Adrenal gland (tissue), 12 donors: ENCODE data around the gene POLR1A. TPM values are rescaled to one million over a fixed set of nuclear protein-coding genes. Genes with fewer than 3 reads are reported as not detected.

Experiments
- DNase-seq, 7 donors: peaks; one replicate each; pipeline ENCODE4 v3.0.0-alpha.2; 2019 to 2020
- H3K27ac ChIP-seq, 5 donors: fragments of 200-600 bp; sonication (generic) in 4 of 5; 1 replicate in 3 of 5; 2 replicates in 2 of 5; pipeline versions ENCODE4 v1.5.1 to v1.8.0; 2016 to 2020; ENCODE audit warnings: mild to moderate bottlenecking in 1 of 5
- H3K27me3 ChIP-seq: fragments of 200-600 bp; 2 replicates; pipeline ENCODE4 v1.8.0; 2021
- H3K36me3 ChIP-seq, 2 donors: fragments of 200-600 bp; replicated peaks in 1 of 2; 1 replicate in 1 of 2; 2 replicates in 1 of 2; pipeline versions ENCODE4 v1.5.1 to v1.8.0; 2018 to 2022
- H3K4me1 ChIP-seq, 2 donors: fragments of 200-600 bp; replicated peaks in 1 of 2; 1 replicate in 1 of 2; 2 replicates in 1 of 2; pipeline versions ENCODE4 v1.5.1 to v1.8.0; 2018 to 2021
- H3K4me3 ChIP-seq, 4 donors: fragments of 200-600 bp; sonication (generic) in 3 of 4; one replicate each; pipeline ENCODE4 v1.5.1; 2016 to 2018
- H3K9me3 ChIP-seq, 3 donors: fragments of 200-600 bp; sonication (generic) in 1 of 3; replicated peaks in 1 of 3; 1 replicate in 2 of 3; 2 replicates in 1 of 3; pipeline versions ENCODE4 v1.5.1 to v1.8.0; 2016 to 2021
- POLR2A ChIP-seq, 2 donors: fragments of 450-650 bp; IDR thresholded peaks; one replicate each; pipeline ENCODE4 v1.6.1; 2017; ENCODE audit warnings: antibody characterized with exemption in 2 of 2, mild to moderate bottlenecking in 2 of 2, moderate library complexity in 1 of 2
- WGBS, 4 donors: extraction: QIAGEN DNeasy Blood & Tissue Kit in 2 of 4; methylation state at CpG; one replicate each; pipeline versions ENCODE4 v1.1.5 to v1.1.7; 2013 to 2017; 5-methylcytosine and 5-hydroxymethylcytosine counted together
- intact Hi-C, 2 donors: fragments of 100-400 bp; cut with DNase I; formaldehyde crosslinking; loops; one replicate each; pipeline versions ENCODE4 v1.14.1 to v1.15.0; 2022 to 2023
- polyA plus RNA-seq, 3 donors: library from polyadenylated mRNA; stranded (reverse); fragments of 200-250 nt in 2 of 3; fragments of 350-450 nt in 1 of 3; fragmentation: Illumina TruSeq in 1 of 3; extraction: RNeasy Lipid Tissue Mini Kit (QIAGEN cat#74804) in 1 of 3; gene quantifications; one replicate each; pipeline ENCODE4 v1.2.3, GENCODE V29; 2013 to 2014
- total RNA-seq, 9 donors: library from RNA; depleted of rRNA in 4 of 9; stranded (reverse); fragments of >200 nt in 4 of 9; fragments of 120-200 nt in 1 of 9; fragmentation: NEBNext Ultra II Directional in 1 of 9; extraction: Animal tissue kit (Norgen Biotek cat#: 25700) in 1 of 9; gene quantifications; one replicate each; pipeline versions ENCODE4 v1.1.0 to v1.2.4, GENCODE V29; 2013 to 2023
- TF ChIP-seq, protein P1 (sequence below), 6 experiments: fragments of 450-650 bp in 4 of 6; fragments of 200-600 bp in 2 of 6; sonication (generic) in 1 of 6; IDR thresholded peaks; 1 replicate in 5 of 6; 2 replicates in 1 of 6; pipeline versions ENCODE4 v1.5.1 to v1.8.0; 2016 to 2021; ENCODE audit warnings: antibody characterized with exemption in 6 of 6, mild to moderate bottlenecking in 2 of 6, moderate library complexity in 1 of 6
- donor health status: healthy with polysubstance abuse.
- donor health status: Bipolar disorder and iron deficiency.
- donor health status: DM: yes; HTN: yes; CAD: no.
- donor health status: DM: no; HTN: no; CAD: no.
- donor health status: DM: no; HTN: no; CAD: no.
- donor health status: DM: yes; HTN: yes; CAD: no.

The POLR1A gene
- total and polyA plus RNA-seq, 12 donors, result 4.6 to 50.1 (median 26.2) TPM

DNA sequence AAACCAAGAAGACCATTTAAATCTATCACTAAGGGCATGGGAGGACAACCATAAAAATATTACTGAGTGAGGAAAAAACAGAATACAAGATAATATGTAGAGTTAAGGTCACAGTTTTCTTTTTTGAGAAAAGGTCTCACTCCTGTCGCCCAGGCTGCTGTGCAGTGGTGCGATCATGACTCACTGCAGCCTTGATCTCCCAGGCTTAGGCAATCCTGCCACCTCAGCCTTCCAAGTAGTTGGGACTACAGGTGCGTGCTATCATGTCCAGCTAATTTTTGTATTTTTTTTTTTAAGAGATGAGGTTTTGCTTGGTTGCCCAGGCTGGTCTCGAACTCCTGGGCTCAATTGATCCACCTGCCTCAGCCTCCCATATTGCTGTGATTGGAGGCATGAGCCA is 24.0 kb downstream of the POLR1A start:
- peaks cover 0 to 20% of the 10 kb centered on the region in 2 donors for H3K36me3 ChIP-seq
- WGBS, 4 donors, result 49 to 62% (median 54%) methylated on average over 3 to 4 of the region's 4 CpGs
- DNase-seq, result peak in 6 of 7 donors; percentile 66 to 81 (median 76)
- no peaks in the 10 kb centered on the region for H3K27me3 ChIP-seq
- no peaks in the 10 kb centered on the region for H3K9me3 ChIP-seq
- H3K4me1 ChIP-seq, result peaks cover 0 to 9% of the 10 kb centered on the region in 2 donors
- TF ChIP-seq POLR2A (IDR thresholded peaks at IDR 0.05), result no peak
- TF ChIP-seq, protein P1, sequence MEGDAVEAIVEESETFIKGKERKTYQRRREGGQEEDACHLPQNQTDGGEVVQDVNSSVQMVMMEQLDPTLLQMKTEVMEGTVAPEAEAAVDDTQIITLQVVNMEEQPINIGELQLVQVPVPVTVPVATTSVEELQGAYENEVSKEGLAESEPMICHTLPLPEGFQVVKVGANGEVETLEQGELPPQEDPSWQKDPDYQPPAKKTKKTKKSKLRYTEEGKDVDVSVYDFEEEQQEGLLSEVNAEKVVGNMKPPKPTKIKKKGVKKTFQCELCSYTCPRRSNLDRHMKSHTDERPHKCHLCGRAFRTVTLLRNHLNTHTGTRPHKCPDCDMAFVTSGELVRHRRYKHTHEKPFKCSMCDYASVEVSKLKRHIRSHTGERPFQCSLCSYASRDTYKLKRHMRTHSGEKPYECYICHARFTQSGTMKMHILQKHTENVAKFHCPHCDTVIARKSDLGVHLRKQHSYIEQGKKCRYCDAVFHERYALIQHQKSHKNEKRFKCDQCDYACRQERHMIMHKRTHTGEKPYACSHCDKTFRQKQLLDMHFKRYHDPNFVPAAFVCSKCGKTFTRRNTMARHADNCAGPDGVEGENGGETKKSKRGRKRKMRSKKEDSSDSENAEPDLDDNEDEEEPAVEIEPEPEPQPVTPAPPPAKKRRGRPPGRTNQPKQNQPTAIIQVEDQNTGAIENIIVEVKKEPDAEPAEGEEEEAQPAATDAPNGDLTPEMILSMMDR (IDR thresholded peaks at IDR 0.05), result no peak
- H3K27ac ChIP-seq, result peak overlapping the region in 1 of 5 donors; percentile 37
- intact Hi-C loops, result loop anchor here in 1 of 2 donors (10.0 kb wide), 1 partner anchor 427 kb away; no protein-coding TSS in a partner anchor
- H3K4me3 ChIP-seq, result no peak overlapping the region

- WGBS, 4 donors, result 35 to 39% (median 36%) methylated on average over 9 to 14 of the region's 14 CpGs
- Histone ChIP-seq H3K4me3 (no peak overlapping the region), H3K27me3 (no peaks in the 10 kb centered on the region), H3K36me3 (peaks cover 0 to 21% of the 10 kb centered on the region in 2 donors), H3K9me3 (no peaks in the 10 kb centered on the region), H3K4me1 (peaks cover 0 to 9% of the 10 kb centered on the region in 2 donors), H3K27ac (peak overlapping the region in 1 of 5 donors; percentile 36)
- intact Hi-C loops, result loop anchor here (2.0 to 10.0 kb wide), 5 partner anchors 55 to 425 kb away; partner anchors contain the start of gene ST3GAL5 (in 1 of the 2)
- TF ChIP-seq, protein P1 (IDR thresholded peaks at IDR 0.05), result peak; percentile 74 to 90 (median 80)
- no peak for TF ChIP-seq POLR2A (IDR thresholded peaks at IDR 0.05)
- DNase-seq, result peak; percentile 81 to 94 (median 91)
Measured at GRCh38 chr2:86079981-86080911, 25.4 kb downstream of the POLR1A start.

DNA sequence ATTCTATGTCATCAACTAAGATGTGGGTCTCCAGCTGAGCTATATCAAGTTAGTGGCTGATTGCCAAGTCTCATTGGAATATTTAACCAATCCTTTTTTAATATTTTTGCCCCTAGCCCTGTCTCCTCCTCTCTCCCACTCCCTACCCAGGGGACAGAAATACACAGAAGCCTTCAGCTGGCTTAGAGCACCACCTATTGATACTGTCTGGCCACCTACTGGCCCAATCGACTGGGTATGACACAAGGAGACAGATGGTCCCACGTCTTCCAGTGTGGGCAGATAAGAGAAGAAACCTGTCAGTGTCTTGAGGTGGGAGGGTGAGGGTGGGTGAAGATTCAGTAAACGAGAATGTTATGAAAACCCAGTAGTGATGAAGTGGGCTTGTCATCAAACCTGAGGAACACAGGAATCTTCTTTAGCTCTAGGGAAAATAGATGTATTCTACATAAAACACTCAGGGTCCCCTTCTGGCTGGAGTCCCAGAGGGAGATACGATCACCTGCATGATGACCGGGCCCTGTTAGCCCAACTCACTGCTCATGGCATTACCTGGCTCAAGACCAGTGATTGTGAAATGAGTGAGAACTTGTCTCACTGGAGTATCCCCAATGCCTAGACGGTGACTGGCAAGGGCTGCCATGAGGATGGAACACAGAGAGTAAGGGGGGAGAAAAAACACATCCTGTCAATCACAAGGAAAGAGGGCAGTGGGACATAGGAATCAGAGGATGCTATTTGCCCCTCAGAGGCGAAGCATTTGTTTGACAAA is 26.7 kb downstream of the POLR1A start:
- peak; percentile 50 to 83 (median 73) for DNase-seq
- H3K4me1 ChIP-seq, result peaks cover 0 to 9% of the 10 kb centered on the region in 2 donors
- H3K27me3 ChIP-seq, result no peaks in the 10 kb centered on the region
- H3K4me3 ChIP-seq, result no peak overlapping the region
- intact Hi-C loops, result loop anchor here (2.0 to 10.0 kb wide), 4 partner anchors 54 to 252 kb away; partner anchors contain the start of gene ST3GAL5 (in 1 of the 2)
- peaks cover 0 to 31% of the 10 kb centered on the region in 2 donors for H3K36me3 ChIP-seq
- no peaks in the 10 kb centered on the region for H3K9me3 ChIP-seq
- 32 to 46% (median 42%) methylated on average over 7 of the region's 7 CpGs for WGBS, 4 donors
- TF ChIP-seq POLR2A (IDR thresholded peaks at IDR 0.05), result no peak
- TF ChIP-seq, protein P1 (IDR thresholded peaks at IDR 0.05), result peak; percentile 38 to 89 (median 82)
- no peak overlapping the region for H3K27ac ChIP-seq
